Testis (tissue), 2 donors: ENCODE data around the gene EFR3B.

Experiments used
- CTCF ChIP-seq, 3 experiments: fragments of 450-650 bp in 2 of 3; fragments of 200-600 bp in 1 of 3; sonication (generic) in 1 of 3; IDR thresholded peaks; one replicate each; pipeline ENCODE4 v1.5.1; 2016 to 2019; ENCODE audit warnings: antibody characterized with exemption in 3 of 3, mild to moderate bottlenecking in 2 of 3, moderate library complexity in 1 of 3
- POLR2A ChIP-seq: fragments of 450-650 bp; IDR thresholded peaks from one replicate; pipeline ENCODE4 v1.6.1; 2017; ENCODE audit warnings: antibody characterized with exemption, mild to moderate bottlenecking, moderate library complexity

- TF ChIP-seq POLR2A (no peak), CTCF (IDR thresholded peaks at IDR 0.05) (no peak)
Observed at GRCh38 chr2:25151718-25152117, 109.8 kb downstream of the EFR3B start.
